GM19099 (cell line): Measurements from ENCODE around the gene SNRNP25.

Experiments used
- POLR2A ChIP-seq: IDR thresholded peaks from 3 replicates; pipeline ENCODE4 v1.6.1; 2011; ENCODE audit warnings: low read depth; ENCODE audit not compliant: insufficient read length; ENCODE audit errors: extremely low read depth

Gene SNRNP25

GRCh38 chr16:72561-73548 lies 19.2 kb downstream of the SNRNP25 start, which contains the start of gene RHBDF1:
RHBDF1 (minus strand) TSS chr16:72631; CDS start chr16:65015, 7,616 bp downstream.
- no peak for TF ChIP-seq POLR2A

GRCh38 chr16:74051-74746 lies 20.6 kb downstream of the SNRNP25 start:
- no peak for TF ChIP-seq POLR2A

GRCh38 chr16:74747-75334 lies 21.2 kb downstream of the SNRNP25 start:
- TF ChIP-seq POLR2A: no peak

- no peak for TF ChIP-seq POLR2A
Measured at GRCh38 chr16:75580-76501, 22.2 kb downstream of the SNRNP25 start.

GRCh38 chr16:76535-77272 lies 23.1 kb downstream of the SNRNP25 start:
- no peak for TF ChIP-seq POLR2A

- TF ChIP-seq POLR2A: peak; percentile 42
Measured at GRCh38 chr16:77273-77806, 23.7 kb downstream of the SNRNP25 start.

- TF ChIP-seq POLR2A: peak; percentile 86
Measured at GRCh38 chr16:77807-78443, 24.3 kb downstream of the SNRNP25 start, which contains the start of gene MPG. MPG (plus strand) TSS chr16:78225; CDS start chr16:78310, 85 bp downstream.

GRCh38 chr16:78444-79150 lies 25.0 kb downstream of the SNRNP25 start:
- no peak for TF ChIP-seq POLR2A

GRCh38 chr16:79151-80054 lies 25.8 kb downstream of the SNRNP25 start:
- no peak for TF ChIP-seq POLR2A

- TF ChIP-seq POLR2A: no peak
Measured at GRCh38 chr16:83060-83603, 29.5 kb downstream of the SNRNP25 start.
